Naive B cell (primary cell): ENCODE measurements around the gene ATP2A3. TPM values are rescaled to one million over a fixed set of nuclear protein-coding genes. Genes with fewer than 3 reads are reported as not detected.
A peak's percentile ranks its signal among the peaks of the same experiment; 100 is the strongest.

Experiments
- ATAC-seq, 2 donors: fragments of 150-1000 bp; cut with Tn5 transposase; 2 replicates each; pipeline ENCODE4 v1.10.0; 2021; ENCODE audit warnings: low read depth in 2 of 2, mild to moderate bottlenecking in 2 of 2, moderate library complexity in 2 of 2
- DNase-seq: peaks from one replicate; pipeline ENCODE4 v3.0.0; 2022
- H3K27ac Mint-ChIP-seq, 6 donors: one replicate each; pipeline ENCODE4 v1.8.0; 2020 to 2022; ENCODE audit warnings: mild to moderate bottlenecking in 6 of 6, mixed read lengths in 6 of 6, moderate library complexity in 5 of 6, inconsistent platforms in 2 of 6
- H3K27me3 Mint-ChIP-seq, 3 donors: one replicate each; pipeline ENCODE4 v1.8.0; 2021 to 2022; ENCODE audit warnings: mixed read lengths in 3 of 3, mild to moderate bottlenecking in 1 of 3
- H3K36me3 Mint-ChIP-seq, 2 donors: one replicate each; pipeline ENCODE4 v1.8.0; 2020 to 2022; ENCODE audit warnings: mixed read lengths in 2 of 2, inconsistent platforms in 1 of 2, mild to moderate bottlenecking in 1 of 2
- H3K4me1 Mint-ChIP-seq, 3 donors: one replicate each; pipeline ENCODE4 v1.8.0; 2020 to 2022; ENCODE audit warnings: mixed read lengths in 3 of 3, inconsistent platforms in 1 of 3, mild to moderate bottlenecking in 1 of 3, moderate library complexity in 1 of 3
- H3K4me3 Mint-ChIP-seq, 8 donors: one replicate each; pipeline ENCODE4 v1.8.0; 2020 to 2022; ENCODE audit warnings: mild to moderate bottlenecking in 8 of 8, mixed read lengths in 8 of 8, moderate library complexity in 8 of 8, inconsistent platforms in 2 of 8
- H3K9me3 Mint-ChIP-seq, 7 donors: one replicate each; pipeline ENCODE4 v1.8.0; 2020 to 2022; ENCODE audit warnings: mixed read lengths in 7 of 7, mild to moderate bottlenecking in 5 of 7, inconsistent platforms in 2 of 7, moderate library complexity in 1 of 7
- polyA plus RNA-seq, 6 donors: library from polyadenylated mRNA; unstranded; fragments of 300-500 nt; fragmentation: Illumina TruSeq; gene quantifications; one replicate each; pipeline ENCODE4 v1.2.3, GENCODE V29; 2021; ENCODE audit warnings: low read depth in 6 of 6

ATP2A3 gene
- polyA plus RNA-seq, 6 donors from 2014 or later = 68.7 to 180 (median 94.2) TPM

DNA sequence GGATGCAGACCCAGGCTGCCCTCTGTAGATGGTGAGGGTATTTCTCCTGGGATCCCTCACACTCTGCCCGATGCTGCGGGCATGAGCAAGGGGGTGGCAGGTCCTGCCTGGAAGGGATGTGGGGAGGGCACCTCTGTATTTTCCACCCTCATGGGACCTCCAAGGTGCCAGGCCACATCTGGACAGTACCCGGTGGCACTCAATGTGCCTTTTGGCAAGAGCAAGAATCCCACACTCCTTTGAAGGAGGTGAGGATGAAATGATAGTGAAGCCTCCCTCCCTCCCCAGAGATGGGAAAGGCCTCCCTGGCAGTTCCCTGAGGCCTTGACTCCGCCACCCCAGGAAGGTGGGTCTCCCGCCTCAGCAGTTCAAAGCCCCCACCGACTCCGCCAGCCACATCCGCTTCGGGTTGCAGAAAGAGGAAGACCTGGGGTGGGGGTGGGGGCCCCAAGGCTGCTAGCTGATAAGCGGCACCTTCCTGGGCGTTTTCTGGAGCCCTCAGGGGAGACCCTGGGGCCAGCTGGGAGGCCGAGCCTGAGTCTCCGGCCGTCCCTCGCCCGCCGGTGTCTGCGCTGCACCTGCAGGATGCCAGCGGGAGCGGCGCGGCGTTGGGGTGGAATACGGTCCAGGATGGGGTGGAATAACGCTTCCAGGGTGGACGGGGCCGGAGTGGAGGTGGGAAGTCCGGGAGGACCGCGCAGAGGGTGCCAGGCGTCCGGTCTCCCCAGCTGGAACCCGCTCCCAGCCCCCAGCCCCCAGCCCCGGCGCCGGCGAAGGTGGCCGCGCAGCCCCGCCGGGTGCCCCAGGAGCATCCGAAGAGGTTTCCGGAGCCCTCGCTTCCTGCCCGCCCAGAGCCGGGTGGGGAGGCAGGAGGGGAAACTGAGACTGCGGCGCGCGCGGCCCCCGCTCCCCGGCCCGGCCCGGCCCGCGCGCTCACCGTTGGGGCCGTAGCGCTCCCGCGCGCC, 718 bp downstream of the ATP2A3 start:
- peak; percentile 89 for DNase-seq
- ATAC-seq = peak; percentile 43 to 46
- Mint-ChIP-seq H3K36me3 (no peaks in the 10 kb centered on the region), H3K9me3 (no peaks in the 10 kb centered on the region), H3K4me3 (peak overlapping the region; percentile 91 to 98 (median 96)), H3K27ac (peak overlapping the region; percentile 92 to 99 (median 98)), H3K4me1 (peaks cover 65 to 83% (median 77%) of the 10 kb centered on the region in 3 donors), H3K27me3 (no peaks in the 10 kb centered on the region)

DNA sequence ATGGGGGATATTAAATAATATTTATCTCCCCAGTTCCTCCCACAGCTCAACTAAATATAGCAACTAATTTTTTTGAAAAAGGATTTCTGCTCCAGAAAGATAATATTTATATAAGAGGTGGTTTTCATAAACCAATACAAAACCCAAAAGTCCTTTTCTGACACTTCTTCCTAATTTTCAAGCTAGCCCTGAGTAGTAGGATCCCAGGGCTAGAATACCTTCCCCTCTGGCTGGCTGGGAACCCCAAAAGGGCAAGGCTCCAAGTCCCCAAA, 1.3 kb downstream of the ATP2A3 start:
- peak overlapping the region; percentile 91 to 98 (median 96) for H3K4me3 Mint-ChIP-seq
- ATAC-seq = no peak
- peaks cover 68 to 83% (median 80%) of the 10 kb centered on the region in 3 donors for H3K4me1 Mint-ChIP-seq
- H3K9me3 Mint-ChIP-seq = no peaks in the 10 kb centered on the region
- H3K27me3 Mint-ChIP-seq = no peaks in the 10 kb centered on the region
- peak overlapping the region; percentile 92 to 99 (median 98) for H3K27ac Mint-ChIP-seq
- peaks cover 0 to under 1% of the 10 kb centered on the region in 2 donors for H3K36me3 Mint-ChIP-seq
- DNase-seq = no peak

- ATAC-seq (no peak), DNase-seq (no peak)
- peaks cover 69 to 83% (median 80%) of the 10 kb centered on the region in 3 donors for H3K4me1 Mint-ChIP-seq
- no peaks in the 10 kb centered on the region for H3K27me3 Mint-ChIP-seq
- no peaks in the 10 kb centered on the region for H3K9me3 Mint-ChIP-seq
- H3K27ac Mint-ChIP-seq = peak overlapping the region; percentile 92 to 99 (median 98)
- H3K4me3 Mint-ChIP-seq = peak overlapping the region; percentile 91 to 98 (median 96)
- peaks cover 0 to 5% of the 10 kb centered on the region in 2 donors for H3K36me3 Mint-ChIP-seq
Observed at GRCh38 chr17:3962217-3962964, 1.8 kb downstream of the ATP2A3 start.

GRCh38 chr17:3961564-3962047, 2.6 kb downstream of the ATP2A3 start:
- ATAC-seq = peak; percentile 55 to 56
- Mint-ChIP-seq H3K9me3 (no peaks in the 10 kb centered on the region), H3K27me3 (no peaks in the 10 kb centered on the region), H3K36me3 (peaks cover 0 to 13% of the 10 kb centered on the region in 2 donors), H3K4me1 (peaks cover 70 to 83% (median 80%) of the 10 kb centered on the region in 3 donors), H3K4me3 (peak overlapping the region; percentile 91 to 98 (median 96)), H3K27ac (peak overlapping the region; percentile 92 to 99 (median 98))
- peak; percentile 86 for DNase-seq

GRCh38 chr17:3960764-3961163, 3.5 kb downstream of the ATP2A3 start:
- Mint-ChIP-seq H3K4me3 (peak overlapping the region; percentile 91 to 98 (median 96)), H3K27ac (peak overlapping the region; percentile 57 to 99 (median 96)), H3K27me3 (no peaks in the 10 kb centered on the region), H3K9me3 (no peaks in the 10 kb centered on the region), H3K36me3 (peaks cover 0 to 16% of the 10 kb centered on the region in 2 donors), H3K4me1 (peaks cover 74 to 84% (median 83%) of the 10 kb centered on the region in 3 donors)
- no peak for ATAC-seq
- no peak for DNase-seq

DNA sequence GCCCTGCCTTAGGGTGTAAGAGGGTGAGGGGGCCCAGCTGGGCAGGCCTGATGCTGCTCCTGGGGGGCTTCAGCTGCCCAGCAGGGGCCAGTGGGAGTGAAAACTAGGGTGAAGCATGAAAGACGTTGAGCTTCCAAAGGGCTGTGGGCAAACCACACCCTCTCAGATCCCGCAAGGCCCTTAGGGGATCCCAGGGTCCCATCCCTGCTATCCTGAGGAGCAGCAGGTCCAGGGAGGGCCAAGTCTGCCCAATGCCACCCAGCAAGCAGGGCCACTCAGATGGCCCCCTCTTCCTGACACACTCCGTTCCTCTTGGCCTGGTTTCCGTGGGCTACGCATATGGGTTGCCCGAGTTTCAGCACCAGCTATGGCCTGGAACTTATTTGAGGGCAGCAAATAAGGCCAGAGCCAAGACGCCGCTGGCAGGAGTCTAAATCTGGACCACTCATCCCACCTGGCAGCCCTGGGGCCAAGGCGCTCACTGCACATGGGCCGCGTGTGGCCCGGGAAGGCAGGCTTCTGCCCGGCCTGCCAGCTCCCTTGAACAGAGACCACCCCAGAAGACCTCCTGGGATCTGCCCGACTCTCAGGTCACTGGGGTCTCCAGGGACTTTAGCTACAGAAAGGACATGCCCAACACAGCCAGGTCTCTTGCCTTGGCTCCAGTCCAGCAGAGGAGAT, 4.2 kb downstream of the ATP2A3 start:
- Mint-ChIP-seq H3K36me3 (peaks cover 0 to 16% of the 10 kb centered on the region in 2 donors), H3K9me3 (no peaks in the 10 kb centered on the region), H3K27ac (peak overlapping the region; percentile 57 to 99 (median 96)), H3K27me3 (no peaks in the 10 kb centered on the region), H3K4me1 (peaks cover 68 to 83% (median 82%) of the 10 kb centered on the region in 3 donors), H3K4me3 (peak overlapping the region; percentile 83 to 98 (median 94))
- no peak for ATAC-seq
- no peak for DNase-seq

- H3K36me3 Mint-ChIP-seq = peaks cover 0 to 16% of the 10 kb centered on the region in 2 donors
- DNase-seq (no peak), ATAC-seq (no peak)
- no peaks in the 10 kb centered on the region for H3K27me3 Mint-ChIP-seq
- peak overlapping the region; percentile 60 to 97 (median 74) for H3K4me3 Mint-ChIP-seq
- H3K27ac Mint-ChIP-seq = peak overlapping the region in 5 of 6 donors; percentile 44 to 92 (median 88)
- H3K4me1 Mint-ChIP-seq = peaks cover 63 to 87% (median 82%) of the 10 kb centered on the region in 3 donors
- H3K9me3 Mint-ChIP-seq = no peaks in the 10 kb centered on the region
Observed at GRCh38 chr17:3959295-3959899, 4.8 kb downstream of the ATP2A3 start.

DNA sequence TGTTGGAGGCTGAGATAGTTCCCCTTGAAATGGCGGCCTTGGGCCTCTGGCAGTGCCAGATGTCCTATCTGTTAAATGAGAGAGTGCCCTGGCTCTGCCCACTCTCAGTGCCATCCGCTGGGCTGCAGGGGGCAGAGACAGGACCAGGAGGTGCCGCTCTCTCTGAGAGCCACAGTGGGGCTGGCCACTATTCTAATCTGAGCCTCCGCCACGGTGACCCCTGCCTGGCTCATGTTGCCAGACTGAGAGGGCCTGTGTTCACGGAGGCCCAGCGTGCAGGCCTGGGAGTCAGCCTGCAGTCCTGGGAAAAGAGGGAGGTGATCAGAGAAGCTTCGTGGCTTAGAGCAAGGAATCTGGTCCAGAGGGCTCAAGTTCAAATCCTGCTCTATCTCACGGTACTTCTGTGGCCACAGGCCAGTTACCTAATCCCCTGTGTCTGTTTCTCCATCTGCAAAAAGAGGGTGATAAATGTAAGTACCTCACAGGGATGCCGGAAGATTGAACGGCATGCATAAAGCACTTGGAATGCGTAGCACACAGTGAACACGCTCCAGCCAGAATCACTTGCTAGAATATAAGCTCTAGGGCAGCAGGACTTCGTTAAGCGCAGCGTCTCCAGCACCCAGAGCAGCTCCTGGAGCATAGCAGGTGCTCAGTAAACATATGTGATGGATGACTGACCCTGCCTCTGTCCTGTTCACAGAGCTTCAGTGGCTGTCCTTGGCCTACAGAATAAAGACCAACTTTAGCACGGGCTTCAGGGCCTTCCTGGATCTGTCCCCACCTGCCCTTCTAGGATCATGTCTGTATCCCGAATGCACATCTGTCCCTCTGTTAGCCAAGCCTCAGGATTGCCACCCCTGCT, 6.3 kb downstream of the ATP2A3 start:
- DNase-seq (no peak), ATAC-seq (no peak)
- H3K9me3 Mint-ChIP-seq = no peaks in the 10 kb centered on the region
- H3K27me3 Mint-ChIP-seq = no peaks in the 10 kb centered on the region
- peak overlapping the region in 4 of 6 donors; percentile 85 to 92 (median 88) for H3K27ac Mint-ChIP-seq
- H3K4me1 Mint-ChIP-seq = peaks cover 63 to 82% (median 77%) of the 10 kb centered on the region in 3 donors
- H3K4me3 Mint-ChIP-seq = peak overlapping the region in 5 of 8 donors; percentile 15 to 73 (median 51)
- H3K36me3 Mint-ChIP-seq = peaks cover 0 to 16% of the 10 kb centered on the region in 2 donors

DNA sequence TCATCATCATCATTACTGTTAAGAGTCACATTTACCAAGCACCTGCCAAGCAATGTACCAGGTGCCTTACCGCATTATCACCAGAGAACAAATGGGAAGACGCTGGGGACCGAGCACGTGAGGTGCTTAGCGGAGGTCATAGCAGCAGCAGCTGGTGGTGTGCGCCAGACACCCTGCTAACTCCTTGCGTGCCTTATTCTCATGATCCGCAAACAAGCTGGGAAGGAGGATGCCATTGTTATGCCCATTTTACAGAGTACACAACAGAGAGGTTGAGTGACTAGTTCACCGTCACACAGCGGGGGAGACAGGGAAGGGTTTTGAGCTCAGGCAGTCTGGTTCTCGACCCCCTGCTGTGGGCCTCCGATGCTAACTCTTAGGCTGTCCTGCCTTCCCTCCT, 7.3 kb downstream of the ATP2A3 start:
- ATAC-seq = no peak
- Mint-ChIP-seq H3K4me1 (peaks cover 63 to 76% (median 68%) of the 10 kb centered on the region in 3 donors), H3K36me3 (peaks cover 0 to 16% of the 10 kb centered on the region in 2 donors)

GRCh38 chr17:3956327-3956957, 7.8 kb downstream of the ATP2A3 start:
- Mint-ChIP-seq H3K27ac (peak overlapping the region; percentile 85 to 94 (median 90)), H3K9me3 (no peaks in the 10 kb centered on the region), H3K4me1 (peaks cover 58 to 70% (median 63%) of the 10 kb centered on the region in 3 donors), H3K36me3 (peaks cover 0 to 16% of the 10 kb centered on the region in 2 donors), H3K4me3 (peak overlapping the region; percentile 40 to 88 (median 64)), H3K27me3 (no peaks in the 10 kb centered on the region)
- DNase-seq (no peak), ATAC-seq (peak; percentile 22 to 28)

More for the DNA sequence above, 7.3 kb downstream of the ATP2A3 start:
- H3K27me3 Mint-ChIP-seq = no peaks in the 10 kb centered on the region
- H3K4me3 Mint-ChIP-seq = peak overlapping the region in 7 of 8 donors; percentile 40 to 88 (median 70)
- no peaks in the 10 kb centered on the region for H3K9me3 Mint-ChIP-seq
- DNase-seq = no peak
- H3K27ac Mint-ChIP-seq = peak overlapping the region; percentile 85 to 94 (median 90)

DNA sequence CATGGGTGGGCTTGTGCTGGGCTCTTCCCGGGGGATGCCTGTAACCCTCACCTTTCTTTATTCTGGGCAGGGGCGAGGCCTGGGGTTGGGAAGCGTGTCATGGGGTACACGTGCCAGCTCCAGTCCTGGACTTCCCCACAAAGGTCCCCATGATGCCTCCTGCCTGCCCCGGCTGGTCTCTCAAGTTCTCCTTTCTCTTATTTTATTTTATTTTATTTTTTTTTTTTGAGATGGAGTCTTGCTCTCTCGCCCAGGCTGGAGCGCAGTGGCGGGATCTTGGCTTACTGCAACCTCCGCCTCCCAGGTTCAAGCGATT, 8.6 kb downstream of the ATP2A3 start:
- Mint-ChIP-seq H3K27ac (peak overlapping the region in 5 of 6 donors; percentile 47 to 85 (median 69)), H3K4me1 (peaks cover 51 to 62% (median 55%) of the 10 kb centered on the region in 3 donors), H3K27me3 (no peaks in the 10 kb centered on the region), H3K9me3 (no peaks in the 10 kb centered on the region), H3K36me3 (peaks cover 0 to 16% of the 10 kb centered on the region in 2 donors), H3K4me3 (no peak overlapping the region)
- DNase-seq = no peak
- ATAC-seq = peak in 1 of 2 donors; percentile 21
